IMR-90 (cell line): ENCODE measurements around the gene HGFAC. TPM values are rescaled to one million over a fixed set of nuclear protein-coding genes. Genes with fewer than 3 reads are reported as not detected.

Experiments
- ATAC-seq: fragments of 200-7000 bp; cut with Tn5 transposase; 2 replicates; pipeline ENCODE4 v1.9.1; 2020; ENCODE audit warnings: low read depth, mild to moderate bottlenecking, moderate library complexity
- BruUV-seq: library from RNA; stranded (reverse); fragments of 400-500 nt; replicated peaks from 2 replicates; lab custom pipeline; 2021; lab: Mats Ljungman, UMichigan
- CTCF ChIA-PET: fragments of 300-600 bp; formaldehyde crosslinking; extraction: SDS; loops from one replicate; lab custom pipeline; 2021; ENCODE audit warnings: antibody characterized with exemption; lab: Yijun Ruan, JAX
- POLR2A ChIA-PET: fragments of 300-600 bp; sonication (Branson Sonifier 250); formaldehyde crosslinking; loops from one replicate; lab custom pipeline; 2022; ENCODE audit warnings: antibody characterized with exemption; ENCODE audit not compliant: unreplicated experiment; lab: Charles Lee
- DNase-seq: peaks from one replicate; pipeline ENCODE4 v3.0.0; 2013
- H2AFZ ChIP-seq: replicated peaks from 2 replicates; pipeline ENCODE3; 2013; ENCODE audit warnings: low read length, mild to moderate bottlenecking; ENCODE audit not compliant: poor library complexity
- H2AK5ac ChIP-seq: 2 replicates; pipeline ENCODE4 v1.6.1; 2013; ENCODE audit warnings: low read depth, low read length, inconsistent platforms
- H2AK9ac ChIP-seq: replicated peaks from 2 replicates; pipeline ENCODE3; 2013; ENCODE audit warnings: mild to moderate bottlenecking, low read depth, low read length, moderate library complexity; ENCODE audit not compliant: poor library complexity
- H2BK120ac ChIP-seq: 2 replicates; pipeline ENCODE4 v1.6.1; 2013; ENCODE audit warnings: low read depth, low read length, inconsistent platforms
- H2BK15ac ChIP-seq: 3 replicates; pipeline ENCODE4 v1.6.1; 2013; ENCODE audit warnings: low read depth, low read length, inconsistent platforms
- H2BK20ac ChIP-seq: 2 replicates; pipeline ENCODE4 v1.6.1; 2013; ENCODE audit warnings: low read depth, mild to moderate bottlenecking, inconsistent platforms, low read length, moderate library complexity
- H2BK5ac ChIP-seq: 2 replicates; pipeline ENCODE4 v1.6.1; 2013; ENCODE audit warnings: mild to moderate bottlenecking, low read depth, low read length, inconsistent platforms; ENCODE audit not compliant: poor library complexity, severe bottlenecking
- H3K14ac ChIP-seq: replicated peaks from 2 replicates; pipeline ENCODE4 v1.6.1; 2013; ENCODE audit warnings: low read depth, low read length, inconsistent platforms
- H3K18ac ChIP-seq: 2 replicates; pipeline ENCODE4 v1.6.1; 2013; ENCODE audit warnings: low read depth, low read length, control low read depth
- H3K23ac ChIP-seq: 2 replicates; pipeline ENCODE4 v1.6.1; 2013; ENCODE audit warnings: low read depth, low read length, inconsistent platforms
- H3K27ac ChIP-seq: 2 replicates; pipeline ENCODE4 v1.5.1; 2013; ENCODE audit warnings: mild to moderate bottlenecking, control low read depth, low read length; ENCODE audit not compliant: insufficient read depth
- H3K27me3 ChIP-seq: 2 replicates; pipeline ENCODE4 v1.6.1; 2013; ENCODE audit warnings: low read length; ENCODE audit not compliant: control insufficient read depth, insufficient read depth
- H3K36me3 ChIP-seq: 2 replicates; pipeline ENCODE4 v1.6.1; 2013; ENCODE audit warnings: low read length, mixed read lengths; ENCODE audit not compliant: control insufficient read depth, insufficient read depth
- H3K4ac ChIP-seq: 2 replicates; pipeline ENCODE4 v1.6.1; 2013; ENCODE audit warnings: low read depth, low read length, inconsistent platforms
- H3K4me1 ChIP-seq: 2 replicates; pipeline ENCODE4 v1.6.1; 2013; ENCODE audit warnings: low read length, mixed read lengths; ENCODE audit not compliant: control insufficient read depth, insufficient read depth
- H3K4me2 ChIP-seq: 2 replicates; pipeline ENCODE4 v1.6.1; 2013; ENCODE audit warnings: low read depth, mild to moderate bottlenecking, control low read depth, low read length, moderate library complexity
- H3K4me3 ChIP-seq: 2 replicates; pipeline ENCODE4 v1.5.1; 2013; ENCODE audit warnings: low read depth, mild to moderate bottlenecking, control low read depth, low read length, moderate library complexity; ENCODE audit not compliant: insufficient read depth
- H3K56ac ChIP-seq: 2 replicates; pipeline ENCODE4 v1.6.1; 2013; ENCODE audit warnings: low read length, inconsistent platforms; ENCODE audit not compliant: insufficient read depth; ENCODE audit errors: extremely low read depth
- H3K79me1 ChIP-seq, 2 experiments: 2 replicates each; pipeline ENCODE4 v1.6.1; 2013; ENCODE audit warnings: low read length in 2 of 2, inconsistent platforms in 1 of 2, low read depth in 1 of 2
- H3K9ac ChIP-seq: 2 replicates; pipeline ENCODE4 v1.6.1; 2013; ENCODE audit warnings: low read depth, low read length, control low read depth
- H3K9me1 ChIP-seq: 2 replicates; pipeline ENCODE4 v1.6.1; 2013; ENCODE audit warnings: low read length, inconsistent platforms; ENCODE audit not compliant: insufficient read depth
- H3K9me3 ChIP-seq: 2 replicates; pipeline ENCODE4 v1.6.1; 2013; ENCODE audit warnings: low read length; ENCODE audit not compliant: control insufficient read depth, insufficient read depth
- H4K20me1 ChIP-seq: 2 replicates; pipeline ENCODE4 v1.6.1; 2013; ENCODE audit warnings: low read length, inconsistent platforms; ENCODE audit not compliant: insufficient read depth
- H4K5ac ChIP-seq: 2 replicates; pipeline ENCODE4 v1.6.1; 2013; ENCODE audit warnings: mild to moderate bottlenecking, low read depth, low read length, control low read depth
- H4K8ac ChIP-seq, 2 experiments: 2 replicates each; pipeline ENCODE4 v1.6.1; 2013; ENCODE audit warnings: low read depth in 2 of 2, low read length in 2 of 2, control low read depth in 1 of 2, inconsistent platforms in 1 of 2
- H4K91ac ChIP-seq: 2 replicates; pipeline ENCODE4 v1.6.1; 2013; ENCODE audit warnings: low read depth, low read length, inconsistent platforms; ENCODE audit not compliant: insufficient read depth
- FOS ChIP-seq: fragments of 150-350 bp; IDR thresholded peaks from 2 replicates; pipeline ENCODE4 v1.6.1; 2016; ENCODE audit warnings: low read depth, low read length
- WGBS, 2 experiments: methylation state at CpG; one replicate each; pipeline versions ENCODE4 v1.1.5 to v1.1.7; 2013; ENCODE audit warnings: missing lambda C conversion rate in 2 of 2; ENCODE audit not compliant: insufficient read length in 1 of 2; ENCODE audit errors: extremely low coverage in 2 of 2; 5-methylcytosine and 5-hydroxymethylcytosine counted together
- dilution Hi-C: fragments of 300-500 bp; cut with HindIII; formaldehyde crosslinking; loops from one replicate; pipeline ENCODE4 v1.14.3; 2018; ENCODE audit warnings: low sequenced_read_pairs; ENCODE audit not compliant: unreplicated experiment
- in situ Hi-C: fragments of 300-500 bp; cut with MboI; formaldehyde crosslinking; loops from 3 replicates; pipeline ENCODE4 v1.14.3; 2019; ENCODE audit warnings: low sequenced_read_pairs, inconsistent platforms, mixed read lengths
- intact Hi-C: fragments of 100-400 bp; cut with micrococcal nuclease; formaldehyde crosslinking; loops from 2 replicates; pipeline ENCODE4 v1.10.0; 2022
- polyA plus RNA-seq, 3 experiments: library from polyadenylated mRNA; depleted of rRNA; stranded (reverse); fragments of >200 nt; gene quantifications; 2 replicates each; pipeline ENCODE4 v1.2.3, GENCODE V29; 2012; ENCODE audit warnings: low replicate concordance in 1 of 3
- total RNA-seq: library from RNA; depleted of rRNA; stranded (reverse); fragments of >200 nt; gene quantifications from 2 replicates; pipeline ENCODE4 v1.2.3, GENCODE V29; 2012

The HGFAC gene
- total and polyA plus RNA-seq, 2 of the 4 experiments (the other 2 are of a cell fraction): 0.05 TPM; not detected in 1

GRCh38 chr4:3497523-3498389 is 56.0 kb downstream of the HGFAC start:
- Histone ChIP-seq H3K9me3 (no peaks in the 10 kb centered on the region), H3K4me2 (no peak overlapping the region), H3K14ac (no peak overlapping the region), H4K20me1 (peaks cover 23% of the 10 kb centered on the region), H3K23ac (no peak overlapping the region), H3K56ac (no peak overlapping the region), H3K18ac (no peak overlapping the region), H4K5ac (no peak overlapping the region), H3K4me3 (no peak overlapping the region), H3K79me1 (peaks cover 0 to 3% of the 10 kb centered on the region in 2 experiments; a peak in 1 of 4 replicates), H2BK15ac (no peak overlapping the region), H2AK5ac (no peak overlapping the region), H4K8ac (no peak overlapping the region), H3K9ac (no peak overlapping the region), H2AK9ac (peak overlapping the region; percentile 70), H2BK120ac (no peak overlapping the region), H3K9me1 (no peaks in the 10 kb centered on the region), H3K4ac (no peak overlapping the region), H3K27me3 (peaks cover 2% of the 10 kb centered on the region; the same call in 1 of the 2 replicates), H3K27ac (no peak overlapping the region), H3K4me1 (no peaks in the 10 kb centered on the region), H2AFZ (no peak overlapping the region), H2BK20ac (no peak overlapping the region), H4K91ac (no peak overlapping the region), H2BK5ac (no peak overlapping the region), H3K36me3 (peaks cover 3% of the 10 kb centered on the region)
- POLR2A ChIA-PET: no interaction called here
- no peak for TF ChIP-seq FOS
- WGBS, 2 experiments: 73% methylated on average over 15 of the region's 24 CpGs; no CpG with 5 or more reads in 1 of the 2 experiments
- dilution Hi-C loops: no loop called here
- in situ Hi-C loops: no loop called here
- intact Hi-C loops: no loop called here
- CTCF ChIA-PET: no interaction called here
- BruUV-seq: no TSS peak
- DNase-seq (no peak), ATAC-seq (no peak)
